Measurements from ENCODE around the gene KNCN.

Gene KNCN

DNA sequence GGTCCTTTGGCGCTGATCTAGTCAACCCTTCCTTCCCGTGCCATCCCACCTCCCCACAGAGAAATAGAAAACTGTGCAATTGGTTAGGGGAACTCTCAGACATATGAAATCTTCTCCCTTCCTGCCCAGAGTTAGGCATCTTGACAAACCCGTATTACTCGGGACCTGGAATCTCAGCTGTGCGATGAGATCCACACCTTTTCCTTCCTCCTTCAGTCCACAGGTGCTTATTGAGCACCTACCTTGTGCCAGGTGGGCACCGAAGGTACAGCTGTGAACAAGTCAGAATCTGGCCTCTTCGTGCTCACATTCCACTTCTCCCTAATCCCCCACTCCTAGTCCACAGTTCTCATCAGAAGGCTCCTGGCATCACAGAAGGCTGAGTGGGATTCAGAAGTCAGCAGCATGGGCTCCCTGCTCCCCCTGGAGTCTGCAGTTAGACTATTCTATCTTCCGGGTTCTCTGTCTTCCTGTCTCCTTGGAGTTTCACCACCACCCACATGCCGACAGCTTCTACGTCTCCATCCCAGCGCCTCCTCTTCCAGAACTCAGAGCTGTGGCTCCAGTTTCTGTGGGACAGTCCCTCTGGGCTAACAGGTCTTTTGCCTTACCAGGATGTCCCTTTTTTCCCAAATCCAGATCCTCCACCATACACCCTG lies 23.0 kb downstream of the KNCN start:
- TF ChIP-seq, protein P1, sequence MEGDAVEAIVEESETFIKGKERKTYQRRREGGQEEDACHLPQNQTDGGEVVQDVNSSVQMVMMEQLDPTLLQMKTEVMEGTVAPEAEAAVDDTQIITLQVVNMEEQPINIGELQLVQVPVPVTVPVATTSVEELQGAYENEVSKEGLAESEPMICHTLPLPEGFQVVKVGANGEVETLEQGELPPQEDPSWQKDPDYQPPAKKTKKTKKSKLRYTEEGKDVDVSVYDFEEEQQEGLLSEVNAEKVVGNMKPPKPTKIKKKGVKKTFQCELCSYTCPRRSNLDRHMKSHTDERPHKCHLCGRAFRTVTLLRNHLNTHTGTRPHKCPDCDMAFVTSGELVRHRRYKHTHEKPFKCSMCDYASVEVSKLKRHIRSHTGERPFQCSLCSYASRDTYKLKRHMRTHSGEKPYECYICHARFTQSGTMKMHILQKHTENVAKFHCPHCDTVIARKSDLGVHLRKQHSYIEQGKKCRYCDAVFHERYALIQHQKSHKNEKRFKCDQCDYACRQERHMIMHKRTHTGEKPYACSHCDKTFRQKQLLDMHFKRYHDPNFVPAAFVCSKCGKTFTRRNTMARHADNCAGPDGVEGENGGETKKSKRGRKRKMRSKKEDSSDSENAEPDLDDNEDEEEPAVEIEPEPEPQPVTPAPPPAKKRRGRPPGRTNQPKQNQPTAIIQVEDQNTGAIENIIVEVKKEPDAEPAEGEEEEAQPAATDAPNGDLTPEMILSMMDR (IDR thresholded peaks at IDR 0.05) = no peak
- H3K36me3 Mint-ChIP-seq (ENCODE audit: low read depth) = no peaks in the 10 kb centered on the region
- H3K4me3 Mint-ChIP-seq = no peak overlapping the region
- no peak overlapping the region for H3K27ac Mint-ChIP-seq
- H3K4me1 Mint-ChIP-seq = peaks cover 35% of the 10 kb centered on the region
- H3K27me3 Mint-ChIP-seq (ENCODE audit: low read depth, poor library complexity) = peaks cover 95% of the 10 kb centered on the region
- no peaks in the 10 kb centered on the region for H3K9me3 Mint-ChIP-seq
- no peak for DNase-seq

DNA sequence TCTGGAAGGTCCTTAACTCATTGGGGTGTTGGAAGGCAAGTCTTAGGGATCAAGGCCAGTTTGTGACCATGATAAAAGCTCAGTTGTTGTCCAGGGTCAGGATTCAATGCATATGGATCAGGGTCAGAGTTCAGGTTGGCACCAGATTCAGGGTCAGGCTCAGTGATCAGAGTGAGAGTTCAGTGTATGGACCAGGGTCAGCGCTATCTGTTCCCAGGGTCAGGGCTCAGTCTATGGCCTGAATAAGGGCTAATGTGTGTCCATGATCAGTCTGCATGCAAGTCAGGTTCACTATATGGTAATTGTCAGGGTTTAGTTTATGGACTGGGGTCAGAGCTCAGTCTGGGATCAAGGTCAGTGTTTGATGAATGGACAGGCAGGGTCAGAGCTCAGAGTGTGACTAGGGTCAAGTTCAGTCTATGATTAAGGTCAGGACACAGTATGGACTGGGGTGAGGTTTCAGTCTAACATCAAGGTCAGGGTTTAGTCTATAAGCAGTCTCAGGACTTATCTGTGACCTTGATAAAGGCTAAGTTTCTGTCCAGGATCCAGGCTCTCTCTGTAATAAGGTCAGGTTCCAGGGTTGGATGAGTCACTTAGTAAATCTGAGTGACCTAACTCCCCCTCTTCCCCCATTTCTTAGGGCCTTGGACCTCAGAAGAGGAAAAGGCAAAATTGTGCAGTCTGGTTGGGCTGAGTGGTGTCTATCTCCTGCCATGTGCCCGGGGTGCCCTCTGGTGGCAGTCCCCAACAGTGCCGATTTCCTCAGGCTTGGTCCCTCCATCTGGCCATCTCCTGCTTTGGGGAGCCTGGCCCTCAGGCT lies 23.8 kb downstream of the KNCN start:
- Mint-ChIP-seq H3K27ac (no peak overlapping the region), H3K4me1 (peaks cover 38% of the 10 kb centered on the region), H3K36me3 (ENCODE audit: low read depth) (no peaks in the 10 kb centered on the region), H3K27me3 (ENCODE audit: low read depth, poor library complexity) (peaks cover 100% of the 10 kb centered on the region), H3K9me3 (no peaks in the 10 kb centered on the region), H3K4me3 (no peak overlapping the region)
- peak; percentile 86 for DNase-seq
- TF ChIP-seq, protein P1 (IDR thresholded peaks at IDR 0.05) = peak; percentile 88

DNA sequence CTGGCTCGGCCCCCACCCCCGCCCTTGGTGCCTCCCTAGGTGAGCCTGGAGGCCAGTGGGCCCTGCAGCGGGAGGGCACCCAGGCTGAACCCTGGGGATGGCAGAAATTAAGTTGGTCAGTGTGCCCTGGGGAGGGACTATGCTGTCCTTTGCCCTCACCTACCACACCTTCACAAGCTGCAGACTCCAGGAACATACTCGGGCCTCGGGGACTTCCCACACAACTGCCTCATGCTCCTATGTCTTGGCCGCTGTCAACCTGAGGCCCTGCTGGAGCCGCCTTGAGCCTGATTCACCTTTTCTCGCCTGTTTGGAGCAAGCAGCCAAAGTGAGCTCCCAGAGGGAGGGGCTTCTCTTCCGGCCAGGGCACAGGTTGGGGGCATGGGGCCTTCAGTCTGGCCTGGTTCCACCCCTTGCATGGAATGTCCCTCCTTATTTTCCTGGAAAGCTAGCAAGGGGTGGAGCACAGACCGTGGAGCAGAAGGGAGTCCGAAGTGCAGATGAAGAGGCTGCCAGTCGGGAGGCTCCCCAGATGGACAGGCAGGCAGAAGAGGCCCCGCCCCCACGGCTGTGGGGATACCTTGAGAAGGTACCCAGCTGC lies 24.7 kb downstream of the KNCN start:
- TF ChIP-seq, protein P1 (IDR thresholded peaks at IDR 0.05) = no peak
- Mint-ChIP-seq H3K27ac (no peak overlapping the region), H3K36me3 (ENCODE audit: low read depth) (no peaks in the 10 kb centered on the region), H3K4me3 (peak overlapping the region; percentile 41), H3K27me3 (ENCODE audit: low read depth, poor library complexity) (peaks cover 100% of the 10 kb centered on the region), H3K9me3 (no peaks in the 10 kb centered on the region), H3K4me1 (peaks cover 42% of the 10 kb centered on the region)
- DNase-seq = peak; percentile 44

DNA sequence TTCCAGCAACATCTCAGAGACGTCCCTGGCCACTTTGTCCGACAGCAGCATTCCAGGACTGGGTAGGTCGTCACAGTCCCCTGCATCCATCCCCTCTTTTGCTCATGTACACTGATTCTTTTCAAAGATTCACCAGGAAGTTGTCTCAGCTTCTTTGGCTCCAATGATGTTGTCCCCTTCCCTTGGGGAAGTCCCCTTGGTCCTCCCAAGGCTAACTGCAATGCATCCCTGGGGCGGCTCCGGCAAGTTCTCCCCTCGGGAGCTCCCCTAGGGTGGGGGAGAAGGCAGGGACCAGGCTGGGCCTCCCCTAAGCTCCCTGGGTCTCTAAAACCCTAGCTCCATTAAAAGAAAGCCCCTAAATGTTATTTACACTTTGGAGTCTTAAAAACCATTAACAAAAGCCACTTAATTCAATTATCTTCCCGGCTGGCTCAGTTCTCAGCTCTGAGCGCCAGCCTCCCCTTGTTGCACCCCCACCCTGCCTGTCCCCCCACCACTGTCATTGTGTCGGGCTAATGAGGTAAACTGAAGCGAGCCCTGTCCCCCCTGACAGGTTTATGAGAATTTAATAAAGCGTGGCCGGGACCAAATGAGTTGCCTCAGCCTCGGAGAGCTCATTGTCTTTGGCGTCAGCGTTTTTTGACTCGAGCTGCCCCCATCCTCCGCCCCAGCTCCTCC lies 25.3 kb downstream of the KNCN start:
- H3K27me3 Mint-ChIP-seq (ENCODE audit: low read depth, poor library complexity) = peaks cover 100% of the 10 kb centered on the region

DNA sequence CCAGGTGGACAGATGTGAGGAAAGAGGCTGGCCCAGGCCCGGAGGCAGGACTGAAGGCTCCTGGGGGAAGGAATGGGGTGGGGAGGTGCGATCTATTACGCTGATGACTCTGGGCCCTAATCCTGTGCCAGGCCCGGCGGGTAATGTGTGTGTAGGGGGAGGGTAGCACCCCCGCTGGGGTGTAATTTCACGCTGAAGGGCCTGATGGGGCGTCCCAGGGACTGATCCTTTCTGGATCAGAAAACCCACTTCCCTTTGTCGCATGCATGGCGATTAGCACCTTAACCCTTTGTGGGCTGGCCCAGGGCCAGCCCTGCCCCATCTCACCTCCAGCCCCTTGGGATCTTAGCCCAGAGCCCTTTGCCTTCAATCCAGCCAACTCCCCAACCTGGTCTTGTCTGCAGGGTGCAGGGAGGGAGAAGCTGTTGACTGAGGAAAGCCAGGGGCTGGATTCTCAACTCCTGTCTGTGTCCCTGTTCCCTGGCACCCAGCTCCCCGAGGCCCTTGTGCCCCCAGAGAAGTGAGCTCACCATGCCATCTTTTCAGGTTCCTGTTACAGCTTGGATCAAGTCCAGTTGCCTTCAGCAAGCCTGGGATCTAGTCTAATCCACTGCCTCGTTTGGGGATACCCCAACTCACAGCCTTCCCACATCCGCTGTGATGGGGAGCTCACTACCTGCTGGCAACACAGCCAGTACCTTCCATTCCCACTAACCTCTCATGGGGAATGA lies 26.0 kb downstream of the KNCN start:
- peaks cover 46% of the 10 kb centered on the region for H3K4me1 Mint-ChIP-seq
- no peaks in the 10 kb centered on the region for H3K36me3 Mint-ChIP-seq (ENCODE audit: low read depth)
- no peak overlapping the region for H3K27ac Mint-ChIP-seq
- TF ChIP-seq, protein P1 (IDR thresholded peaks at IDR 0.05) = no peak
- H3K4me3 Mint-ChIP-seq = peak overlapping the region; percentile 67
- H3K9me3 Mint-ChIP-seq = no peaks in the 10 kb centered on the region
- peaks cover 100% of the 10 kb centered on the region for H3K27me3 Mint-ChIP-seq (ENCODE audit: low read depth, poor library complexity)
- no peak for DNase-seq

More for the DNA sequence above, 25.3 kb downstream of the KNCN start:
- peak overlapping the region; percentile 67 for H3K4me3 Mint-ChIP-seq
- DNase-seq = peak; percentile 33
- TF ChIP-seq, protein P1 (IDR thresholded peaks at IDR 0.05) = no peak
- H3K9me3 Mint-ChIP-seq = no peaks in the 10 kb centered on the region
- H3K4me1 Mint-ChIP-seq = peaks cover 42% of the 10 kb centered on the region
- H3K36me3 Mint-ChIP-seq (ENCODE audit: low read depth) = no peaks in the 10 kb centered on the region
- H3K27ac Mint-ChIP-seq = peak overlapping the region; percentile 15
